Measurements from ENCODE around the gene NUDT3. TPM values are rescaled to one million over a fixed set of nuclear protein-coding genes. Genes with fewer than 3 reads are reported as not detected.

NUDT3 gene
- total RNA-seq: 16.7 TPM in 2 replicates

GRCh38 chr6:34392497-34393190 is at the start of gene NUDT3:
Gene NUDT3 (minus strand): TSS chr6:34392669. CDS start chr6:34392362, 307 bp downstream.

GRCh38 chr6:34425498-34426410 is 33.3 kb upstream of the NUDT3 start, which contains the start of gene RPS10:
Gene RPS10 (minus strand): TSS chr6:34426069. CDS start chr6:34425221, 848 bp downstream.

DNA sequence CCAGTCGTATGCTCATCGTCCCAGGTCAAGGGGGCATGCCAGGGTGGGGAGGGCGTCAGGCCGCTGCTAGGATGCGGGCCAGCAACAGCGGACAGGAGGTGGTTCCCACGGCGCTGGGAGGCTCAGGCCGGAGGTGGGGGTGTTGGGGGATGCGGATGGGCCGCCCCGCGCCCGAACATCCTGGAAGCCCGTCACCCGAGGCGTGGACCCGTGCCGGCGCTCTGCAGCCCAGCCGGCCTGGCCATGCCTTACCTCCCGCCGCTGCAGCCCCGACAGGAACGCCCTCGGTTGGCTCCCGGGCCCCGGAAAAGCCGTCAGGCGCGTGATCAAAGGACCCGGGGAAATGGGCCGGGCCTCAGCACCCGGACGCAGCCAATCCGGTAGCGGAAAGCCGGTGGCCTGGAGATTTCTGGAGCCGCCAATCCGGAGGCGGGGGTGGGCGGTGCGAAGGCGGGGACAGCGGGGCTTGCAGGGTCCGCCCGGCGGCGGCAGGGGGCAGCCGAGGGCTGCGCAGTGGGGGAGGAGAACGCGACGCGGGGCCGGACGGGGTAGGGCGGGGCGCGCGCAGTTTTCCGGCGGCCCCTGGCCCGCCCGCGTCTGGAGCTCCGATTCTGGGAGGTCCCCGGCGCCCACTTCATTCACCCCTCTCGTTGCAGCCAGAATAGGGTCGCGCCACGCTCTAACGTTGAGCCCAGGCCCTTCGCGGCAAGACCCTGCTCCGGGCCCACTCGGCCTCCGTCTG is 143.6 kb downstream of the NUDT3 start, which contains the start of gene SMIM29:
TSS of gene SMIM29 (minus strand) at position 280 of the 742 bp plus-strand sequence. CDS start 1,215 bp downstream, outside the sequence.

DNA sequence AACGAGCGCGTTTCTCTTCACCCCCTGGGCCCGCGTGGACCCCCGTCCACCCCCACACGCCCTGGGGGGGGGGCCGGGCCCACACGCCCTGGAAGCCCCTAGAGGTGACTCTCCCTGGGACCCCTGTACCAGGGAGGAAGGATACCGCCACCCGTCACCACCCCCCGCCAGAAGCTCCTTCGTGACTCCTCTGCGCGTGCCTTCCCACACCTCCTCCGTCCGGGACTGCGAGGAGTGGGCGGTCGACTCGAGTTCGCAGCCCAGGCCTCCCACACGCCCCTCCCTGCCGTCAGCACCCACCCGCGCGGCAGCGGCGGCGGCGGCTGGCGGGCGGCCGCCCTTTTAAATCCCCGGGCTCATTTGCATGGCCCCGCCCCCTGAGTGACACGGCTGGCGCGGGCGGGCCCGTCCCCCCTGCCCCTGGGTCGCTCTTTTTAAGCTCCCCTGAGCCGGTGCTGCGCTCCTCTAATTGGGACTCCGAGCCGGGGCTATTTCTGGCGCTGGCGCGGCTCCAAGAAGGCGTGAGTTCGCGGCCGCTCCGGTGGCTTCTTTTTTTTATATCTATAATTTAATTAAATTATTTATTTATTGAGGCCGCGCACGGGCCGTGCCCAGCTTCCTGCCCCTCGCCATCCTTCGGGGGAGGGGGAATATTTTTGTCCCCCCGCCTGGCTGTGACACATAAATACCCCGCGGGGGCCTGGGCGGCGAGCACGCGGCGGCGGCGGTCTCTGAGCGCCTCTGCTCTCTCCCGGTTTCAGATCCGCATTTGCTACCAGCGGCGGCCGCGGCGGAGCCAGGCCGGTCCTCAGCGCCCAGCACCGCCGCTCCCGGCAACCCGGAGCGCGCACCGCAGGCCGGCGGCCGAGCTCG is 155.8 kb downstream of the NUDT3 start, which contains the start of gene HMGA1:
TSS of gene HMGA1 (plus strand) at position 431 of the 873 bp plus-strand sequence. CDS start 3,908 bp downstream, outside the sequence.

Other genes with a start within 250 kb of the NUDT3 start
- not detected in 2 replicates for gene GRM4, start 246.6 kb downstream of the NUDT3 start, total RNA-seq
- gene HMGA1, start 155.8 kb downstream of the NUDT3 start, total RNA-seq: 192 and 215 TPM in 2 replicates
- 16.7 and 20.4 TPM in 2 replicates for gene SMIM29, start 143.7 kb downstream of the NUDT3 start, total RNA-seq
- 2,025 and 2,137 TPM in 2 replicates for gene RPS10, start 33.4 kb upstream of the NUDT3 start, total RNA-seq
- gene PACSIN1, start 73.4 kb upstream of the NUDT3 start, total RNA-seq: not detected in 2 replicates
- not detected in 2 replicates for gene SPDEF, start 163.7 kb upstream of the NUDT3 start, total RNA-seq

Measured in cardiac ventricle fibroblast (primary cell).